A673 (cell line): ENCODE measurements around the gene SEC11C.

Source experiments
- CTCF ChIP-seq: fragments of 300-800, 200-600 bp; sonication (generic); conservative IDR thresholded peaks from 2 replicates; pipeline ENCODE4 v1.5.1; 2017; ENCODE audit warnings: low read depth, mild to moderate bottlenecking, antibody characterized with exemption, low read length, moderate library complexity, mixed read lengths
- EZH2 ChIP-seq: fragments of 200-600 bp; sonication (generic); IDR thresholded peaks from 2 replicates; pipeline ENCODE4 v1.6.1; 2017; ENCODE audit warnings: borderline replicate concordance, low read depth, mild to moderate bottlenecking, mixed read lengths, antibody characterized with exemption, low read length; ENCODE audit not compliant: poor library complexity, severe bottlenecking

- TF ChIP-seq CTCF (no peak), EZH2 (no peak)
These were observed 431 bp upstream of the SEC11C start for GRCh38 chr18:59139291-59139614.
